Body of pancreas (tissue), 4 donors: ENCODE results near the gene ARHGAP32.

Experiments used
- POLR2A ChIP-seq, 3 donors: fragments of 450-650 bp; IDR thresholded peaks; one replicate each; pipeline ENCODE4 v1.6.1; 2016; ENCODE audit warnings: antibody characterized with exemption in 3 of 3, mild to moderate bottlenecking in 2 of 3
- TF ChIP-seq, protein P1 (sequence below), 7 experiments: fragments of 450-650 bp in 4 of 7; fragments of 200-600 bp in 3 of 7; sonication (generic) in 3 of 7; IDR thresholded peaks; one replicate each; pipeline ENCODE4 v1.5.1; 2016 to 2019; ENCODE audit warnings: antibody characterized with exemption in 7 of 7

DNA sequence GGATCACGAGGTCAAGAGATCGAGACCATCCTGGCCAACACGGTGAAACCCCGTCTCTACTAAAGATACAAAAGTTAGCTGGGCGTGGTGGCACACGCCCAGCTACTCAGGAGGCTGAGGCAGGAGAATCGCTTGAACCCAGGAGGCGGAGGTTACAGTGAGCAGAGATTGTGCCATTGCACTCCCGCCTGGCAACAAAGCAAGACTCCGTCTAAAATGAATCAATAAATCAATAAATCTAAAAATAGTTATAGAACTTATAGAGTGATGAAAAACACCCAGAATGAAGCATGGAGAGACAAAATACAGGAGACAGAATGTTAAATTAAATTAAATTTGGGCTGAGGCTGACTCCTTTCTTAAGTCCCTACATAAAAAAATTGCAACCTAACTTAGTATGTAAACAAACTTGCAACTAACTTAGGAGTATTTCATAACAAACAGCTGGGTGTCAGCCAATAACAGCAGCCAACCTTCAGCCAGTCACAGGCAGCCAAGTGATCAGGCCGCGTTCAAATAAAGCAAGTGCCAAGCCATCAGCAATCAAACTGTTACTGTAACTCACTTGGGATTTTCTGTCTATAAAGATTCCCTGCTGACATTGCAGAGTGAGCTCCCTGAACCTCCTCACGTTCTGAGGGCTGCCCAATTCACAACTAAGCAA lies 242.2 kb downstream of the ARHGAP32 start:
- TF ChIP-seq POLR2A (IDR thresholded peaks at IDR 0.05) = no peak
- TF ChIP-seq, protein P1, sequence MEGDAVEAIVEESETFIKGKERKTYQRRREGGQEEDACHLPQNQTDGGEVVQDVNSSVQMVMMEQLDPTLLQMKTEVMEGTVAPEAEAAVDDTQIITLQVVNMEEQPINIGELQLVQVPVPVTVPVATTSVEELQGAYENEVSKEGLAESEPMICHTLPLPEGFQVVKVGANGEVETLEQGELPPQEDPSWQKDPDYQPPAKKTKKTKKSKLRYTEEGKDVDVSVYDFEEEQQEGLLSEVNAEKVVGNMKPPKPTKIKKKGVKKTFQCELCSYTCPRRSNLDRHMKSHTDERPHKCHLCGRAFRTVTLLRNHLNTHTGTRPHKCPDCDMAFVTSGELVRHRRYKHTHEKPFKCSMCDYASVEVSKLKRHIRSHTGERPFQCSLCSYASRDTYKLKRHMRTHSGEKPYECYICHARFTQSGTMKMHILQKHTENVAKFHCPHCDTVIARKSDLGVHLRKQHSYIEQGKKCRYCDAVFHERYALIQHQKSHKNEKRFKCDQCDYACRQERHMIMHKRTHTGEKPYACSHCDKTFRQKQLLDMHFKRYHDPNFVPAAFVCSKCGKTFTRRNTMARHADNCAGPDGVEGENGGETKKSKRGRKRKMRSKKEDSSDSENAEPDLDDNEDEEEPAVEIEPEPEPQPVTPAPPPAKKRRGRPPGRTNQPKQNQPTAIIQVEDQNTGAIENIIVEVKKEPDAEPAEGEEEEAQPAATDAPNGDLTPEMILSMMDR (IDR thresholded peaks at IDR 0.05) = no peak
